ENCODE results near the gene ABCC10.

DNA sequence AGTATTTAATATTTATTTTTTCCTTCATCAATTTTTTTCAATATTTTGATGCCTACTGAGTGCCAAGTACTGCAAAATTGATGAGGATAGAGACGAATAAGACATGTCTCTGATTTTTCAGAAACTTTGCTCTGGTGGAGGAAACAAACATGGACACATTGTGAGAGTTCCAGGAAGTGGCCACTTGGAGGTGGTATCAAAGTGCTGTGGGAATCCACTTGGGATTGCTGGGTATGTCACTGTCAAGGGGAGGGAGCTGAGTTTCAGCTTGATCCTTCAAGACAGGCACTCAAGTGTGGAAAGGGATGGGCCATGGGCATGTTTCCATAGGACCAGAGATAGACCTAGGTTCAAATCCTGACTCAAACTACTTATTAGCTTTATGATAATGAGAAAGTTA lies 24.5 kb upstream of the ABCC10 start:
- TF ChIP-seq CTCF (IDR thresholded peaks at IDR 0.05) (no peak), POLR2A (IDR thresholded peaks at IDR 0.05) (no peak)

All from ovary (tissue), 3 donors.